ENCODE measurements around the gene TMEM167B.

GRCh38 chr1:109078317-109078716 is 12.2 kb upstream of the TMEM167B start:
- TF ChIP-seq POLR2AphosphoS5 (IDR thresholded peaks at IDR 0.05; ENCODE audit: low read depth, low read length), result no peak
- TF ChIP-seq CTCF (IDR thresholded peaks at IDR 0.05 in 2 of 3, conservative IDR thresholded peaks at IDR 0.05 in 1 of 3; ENCODE audit: borderline replicate concordance in 1 of 3, insufficient read depth in 1 of 3, low read depth in 2 of 3, low read length in 2 of 3), result no peak
- TF ChIP-seq ZFX (IDR thresholded peaks at IDR 0.05), result no peak
- no peak for TF ChIP-seq EZH2phosphoT487 (IDR thresholded peaks at IDR 0.05; ENCODE audit: borderline replicate concordance)
- TF ChIP-seq EGR1 (IDR thresholded peaks at IDR 0.05; ENCODE audit: low read depth), result no peak
- no peak for TF ChIP-seq TCF7L2 (IDR thresholded peaks at IDR 0.05; ENCODE audit: borderline replicate concordance, extremely low read depth, insufficient read depth, insufficient read length)
- TF ChIP-seq EZH2 (IDR thresholded peaks at IDR 0.05), result no peak
- no peak for TF ChIP-seq POLR2A (IDR thresholded peaks at IDR 0.05; ENCODE audit: borderline replicate concordance, extremely low read depth, insufficient read depth, insufficient read length)
- TF ChIP-seq JUND (IDR thresholded peaks at IDR 0.05), result no peak
- TF ChIP-seq MAX (IDR thresholded peaks at IDR 0.05), result no peak
- no peak for TF ChIP-seq YY1 (IDR thresholded peaks at IDR 0.05; ENCODE audit: extremely low read depth, insufficient replicate concordance, low read depth, low read length)
- TF ChIP-seq ZNF274 (IDR thresholded peaks at IDR 0.05; ENCODE audit: low read depth, low read length), result no peak
- no peak for TF ChIP-seq ELF1 (IDR thresholded peaks at IDR 0.05; ENCODE audit: borderline replicate concordance, low read depth)
- no peak for TF ChIP-seq ATF3 (IDR thresholded peaks at IDR 0.05)
